A673 (cell line): ENCODE data around the gene B3GALNT1. TPM values are rescaled to one million over a fixed set of nuclear protein-coding genes. Genes with fewer than 3 reads are reported as not detected.

Source experiments
- BruUV-seq: library from RNA; stranded (reverse); fragments of 400-500 nt; replicated peaks from 2 replicates; lab custom pipeline; 2021; lab: Mats Ljungman, UMichigan
- CTCF ChIA-PET: fragments of 300-600 bp; sonication (Branson Sonifier 250); formaldehyde crosslinking; loops from one replicate; lab custom pipeline; 2022; ENCODE audit warnings: antibody characterized with exemption; lab: Charles Lee
- POLR2A ChIA-PET: fragments of 300-600 bp; sonication (Branson Sonifier 250); formaldehyde crosslinking; loops from one replicate; lab custom pipeline; 2022; ENCODE audit warnings: antibody characterized with exemption; ENCODE audit not compliant: low non-redundant PET; lab: Charles Lee
- DNase-seq: peaks from one replicate; pipeline ENCODE4 v3.0.0-alpha.2; 2015; ENCODE audit warnings: low spot score
- H3K27ac ChIP-seq: fragments of 200-600 bp; sonication (generic); 2 replicates; pipeline ENCODE4 v1.5.1; 2016; ENCODE audit warnings: mixed run types, low read depth, mild to moderate bottlenecking, mixed read lengths, antibody characterized with exemption, low read length; ENCODE audit not compliant: poor library complexity, severe bottlenecking
- H3K27me3 ChIP-seq: fragments of 200-600 bp; sonication (generic); replicated peaks from 2 replicates; pipeline ENCODE4 v1.6.1; 2017; ENCODE audit warnings: mixed run types, low read depth, mild to moderate bottlenecking, mixed read lengths, antibody characterized with exemption, low read length; ENCODE audit not compliant: insufficient read depth, poor library complexity
- H3K36me3 ChIP-seq: fragments of 200-600 bp; sonication (generic); 2 replicates; pipeline ENCODE4 v1.6.1; 2016; ENCODE audit warnings: mixed run types, mild to moderate bottlenecking, mixed read lengths, antibody characterized with exemption, low read length; ENCODE audit not compliant: insufficient read depth, poor library complexity, severe bottlenecking
- H3K4me1 ChIP-seq: fragments of 200-600 bp; sonication (generic); 2 replicates; pipeline ENCODE4 v1.6.1; 2017; ENCODE audit warnings: mixed run types, mild to moderate bottlenecking, mixed read lengths, antibody characterized with exemption, low read length; ENCODE audit not compliant: insufficient read depth, poor library complexity, severe bottlenecking
- H3K4me3 ChIP-seq: fragments of 200-600 bp; sonication (generic); 2 replicates; pipeline ENCODE4 v1.5.1; 2016; ENCODE audit warnings: low read depth, mixed run types, mild to moderate bottlenecking, mixed read lengths, low read length; ENCODE audit not compliant: poor library complexity, severe bottlenecking
- H3K9me3 ChIP-seq: fragments of 200-600 bp; sonication (generic); 2 replicates; pipeline ENCODE4 v1.6.1; 2016; ENCODE audit warnings: mixed run types, low read depth, mild to moderate bottlenecking, mixed read lengths, antibody characterized with exemption, low read length; ENCODE audit not compliant: poor library complexity, severe bottlenecking
- CTCF ChIP-seq: fragments of 300-800, 200-600 bp; sonication (generic); conservative IDR thresholded peaks from 2 replicates; pipeline ENCODE4 v1.5.1; 2017; ENCODE audit warnings: low read depth, mild to moderate bottlenecking, antibody characterized with exemption, low read length, moderate library complexity, mixed read lengths
- EZH2 ChIP-seq: fragments of 200-600 bp; sonication (generic); IDR thresholded peaks from 2 replicates; pipeline ENCODE4 v1.6.1; 2017; ENCODE audit warnings: borderline replicate concordance, low read depth, mild to moderate bottlenecking, mixed read lengths, antibody characterized with exemption, low read length; ENCODE audit not compliant: poor library complexity, severe bottlenecking
- intact Hi-C: fragments of 100-400 bp; cut with micrococcal nuclease; formaldehyde crosslinking; loops from one replicate; pipeline ENCODE4 v1.10.0; 2022; ENCODE audit not compliant: unreplicated experiment
- total RNA-seq: library from RNA; stranded (reverse); gene quantifications from 2 replicates; pipeline ENCODE4 v1.2.3, GENCODE V29; 2021

The B3GALNT1 gene
- total RNA-seq, 1 experiment from 2014 or later, result 3.0 TPM

GRCh38 chr3:161064413-161064812 lies 40.7 kb downstream of the B3GALNT1 start:
- ChIA-PET CTCF (no interaction called here), POLR2A (no interaction called here)
- Histone ChIP-seq H3K4me1 (no peaks in the 10 kb centered on the region), H3K4me3 (no peak overlapping the region), H3K36me3 (no peaks in the 10 kb centered on the region), H3K27me3 (no peaks in the 10 kb centered on the region), H3K9me3 (no peaks in the 10 kb centered on the region), H3K27ac (no peak overlapping the region)
- no TSS peak for BruUV-seq
- intact Hi-C loops, result no loop called here
- no peak for DNase-seq
- no peak for TF ChIP-seq CTCF
- no peak for TF ChIP-seq EZH2

GRCh38 chr3:161054860-161055604 lies 50.1 kb downstream of the B3GALNT1 start:
- H3K9me3 ChIP-seq, result no peaks in the 10 kb centered on the region
- TF ChIP-seq CTCF, result no peak
- no peak for TF ChIP-seq EZH2
- H3K36me3 ChIP-seq, result no peaks in the 10 kb centered on the region
- no peak for DNase-seq
- H3K27ac ChIP-seq, result no peak overlapping the region
- H3K27me3 ChIP-seq, result no peaks in the 10 kb centered on the region
- intact Hi-C loops, result no loop called here
- CTCF ChIA-PET, result no interaction called here
- no peaks in the 10 kb centered on the region for H3K4me1 ChIP-seq
- POLR2A ChIA-PET, result no interaction called here
- no peak overlapping the region for H3K4me3 ChIP-seq
- BruUV-seq, result no TSS peak

- intact Hi-C loops, result no loop called here
- Histone ChIP-seq H3K4me1 (no peaks in the 10 kb centered on the region), H3K36me3 (no peaks in the 10 kb centered on the region), H3K9me3 (no peaks in the 10 kb centered on the region), H3K4me3 (no peak overlapping the region), H3K27ac (no peak overlapping the region), H3K27me3 (no peaks in the 10 kb centered on the region)
- BruUV-seq, result no TSS peak
- DNase-seq, result no peak
- TF ChIP-seq EZH2 (no peak), CTCF (no peak)
- CTCF ChIA-PET, result no interaction called here
- POLR2A ChIA-PET, result no interaction called here
Observed at GRCh38 chr3:161051856-161052255, 53.3 kb downstream of the B3GALNT1 start.
